GM18526 (cell line): ENCODE data around the gene PHKA1.

ENCODE experiments used
- POLR2A ChIP-seq: IDR thresholded peaks from 3 replicates; pipeline ENCODE4 v1.6.1; 2011; ENCODE audit not compliant: insufficient read length; ENCODE audit errors: extremely low read depth

PHKA1 gene

GRCh38 chrX:72676465-72676864, 37.6 kb downstream of the PHKA1 start:
- TF ChIP-seq POLR2A = no peak

DNA sequence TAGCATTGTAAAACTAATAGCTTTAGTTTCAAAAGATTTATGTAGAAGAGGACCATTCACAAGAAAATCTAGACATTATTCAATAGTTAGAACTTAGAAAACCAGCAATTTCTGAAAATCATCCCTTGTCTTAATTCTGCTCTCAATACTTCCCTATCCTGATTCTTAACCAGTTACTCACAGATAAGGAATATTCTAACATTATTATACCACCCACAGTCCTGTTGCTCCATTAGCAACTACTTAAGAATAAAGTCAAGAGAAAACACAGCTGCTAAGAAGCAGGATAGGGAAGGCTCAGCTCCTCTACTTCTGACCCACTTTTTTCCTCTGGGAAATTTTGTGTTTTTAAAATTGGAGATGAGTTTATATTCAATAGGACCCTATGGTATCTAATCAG, 47.7 kb downstream of the PHKA1 start:
- TF ChIP-seq POLR2A = no peak

- TF ChIP-seq POLR2A = no peak
Measured at GRCh38 chrX:72663737-72664136, 50.4 kb downstream of the PHKA1 start.

DNA sequence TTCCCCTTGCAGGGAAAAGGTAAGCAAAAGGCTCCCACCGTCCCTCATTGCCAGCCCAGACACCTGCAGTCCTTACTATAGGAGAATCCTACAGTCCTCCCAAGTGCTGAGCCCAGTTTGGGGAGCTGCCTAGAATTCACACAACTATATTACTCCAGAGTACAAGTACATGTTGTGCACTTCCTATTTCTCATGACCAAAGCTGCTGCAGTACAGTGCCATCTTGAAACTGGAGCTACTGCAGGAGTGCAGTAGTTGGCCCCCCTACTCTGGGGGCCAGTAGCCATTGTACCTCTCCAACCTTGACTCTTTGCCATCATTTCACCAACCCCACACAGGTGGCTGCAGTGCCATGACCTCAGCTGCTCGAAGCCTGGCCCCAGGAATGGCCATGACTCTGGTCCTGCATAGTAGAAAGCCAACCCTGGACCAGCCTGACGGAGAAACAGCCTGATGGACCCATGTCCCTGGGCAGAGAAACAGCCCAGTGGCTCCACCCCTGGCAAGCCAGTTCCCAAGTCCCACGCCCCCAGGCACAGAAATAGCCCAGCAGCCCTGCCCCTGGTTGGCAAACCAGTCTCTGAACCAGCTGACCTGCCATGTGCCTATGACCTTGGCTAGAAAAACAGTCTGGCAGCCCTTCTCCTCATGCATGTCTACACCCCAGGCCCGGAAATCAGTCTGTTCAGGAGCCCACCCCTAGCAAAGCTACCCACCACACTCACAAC, 51.9 kb downstream of the PHKA1 start:
- no peak for TF ChIP-seq POLR2A

DNA sequence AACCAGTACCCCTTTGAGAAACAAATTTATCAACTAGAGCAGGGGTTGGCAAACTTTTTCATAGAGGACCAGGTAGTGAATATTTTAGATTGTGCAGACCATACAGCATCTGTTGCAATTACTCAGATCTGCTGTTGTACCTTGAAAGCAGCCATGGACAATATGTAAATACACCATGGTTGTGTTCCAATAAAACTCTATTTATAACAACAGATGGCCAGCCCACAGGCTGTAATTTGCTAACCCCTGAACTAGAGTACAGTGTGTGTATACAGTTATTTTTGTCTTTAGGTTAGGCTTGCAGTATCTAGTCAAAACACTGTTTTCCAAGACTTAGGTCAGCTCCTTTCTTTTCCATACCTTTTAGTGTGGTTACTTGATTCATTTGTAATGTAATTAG, 54.4 kb downstream of the PHKA1 start:
- no peak for TF ChIP-seq POLR2A

GRCh38 chrX:72652082-72652481, 62.0 kb downstream of the PHKA1 start:
- TF ChIP-seq POLR2A = no peak

- TF ChIP-seq POLR2A = no peak
Measured at GRCh38 chrX:72644946-72645345, 69.2 kb downstream of the PHKA1 start.

- TF ChIP-seq POLR2A = no peak
Measured at GRCh38 chrX:72641611-72642010, 72.5 kb downstream of the PHKA1 start.

DNA sequence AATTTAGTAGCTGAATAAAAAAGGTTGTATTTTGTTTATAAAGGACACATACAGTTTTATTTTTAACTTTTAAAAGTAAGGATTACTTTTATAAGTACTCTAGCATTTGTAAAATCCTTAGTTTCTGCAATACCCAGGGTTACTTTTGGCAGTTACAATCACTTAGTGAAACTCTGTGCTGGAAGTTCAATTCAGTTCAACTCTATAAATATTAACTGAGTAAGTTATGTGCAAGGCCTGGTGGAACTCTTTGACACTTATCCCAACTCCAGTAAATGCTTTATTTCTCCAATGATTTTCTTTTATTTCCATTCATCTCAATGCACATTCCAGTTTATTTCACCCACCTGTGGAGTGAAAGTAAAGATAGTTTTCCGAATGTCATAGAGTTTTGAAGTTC, 78.2 kb downstream of the PHKA1 start:
- no peak for TF ChIP-seq POLR2A

GRCh38 chrX:72634331-72634730, 79.8 kb downstream of the PHKA1 start:
- TF ChIP-seq POLR2A = no peak

DNA sequence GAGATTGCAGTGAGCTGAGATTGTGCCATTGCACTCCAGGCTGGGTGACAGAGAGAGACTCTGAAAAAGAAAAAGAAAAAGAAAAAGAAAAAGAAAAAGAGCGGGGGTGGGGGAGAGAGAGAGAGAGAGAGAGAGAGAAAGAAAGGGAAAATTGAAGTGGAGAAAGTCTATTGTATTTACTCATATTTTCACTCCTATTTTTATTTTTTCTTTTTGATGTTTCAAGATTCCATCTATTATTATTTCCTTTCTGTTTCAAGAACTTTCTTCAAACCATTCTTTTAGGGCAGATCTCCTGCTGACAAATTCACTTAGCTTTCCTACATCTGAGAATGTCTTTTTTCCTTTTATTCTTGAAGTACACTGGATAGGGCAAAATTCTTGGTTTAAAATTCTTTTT, 83.9 kb downstream of the PHKA1 start:
- TF ChIP-seq POLR2A = no peak

- no peak for TF ChIP-seq POLR2A
Measured at GRCh38 chrX:72624194-72624593, 89.9 kb downstream of the PHKA1 start.

DNA sequence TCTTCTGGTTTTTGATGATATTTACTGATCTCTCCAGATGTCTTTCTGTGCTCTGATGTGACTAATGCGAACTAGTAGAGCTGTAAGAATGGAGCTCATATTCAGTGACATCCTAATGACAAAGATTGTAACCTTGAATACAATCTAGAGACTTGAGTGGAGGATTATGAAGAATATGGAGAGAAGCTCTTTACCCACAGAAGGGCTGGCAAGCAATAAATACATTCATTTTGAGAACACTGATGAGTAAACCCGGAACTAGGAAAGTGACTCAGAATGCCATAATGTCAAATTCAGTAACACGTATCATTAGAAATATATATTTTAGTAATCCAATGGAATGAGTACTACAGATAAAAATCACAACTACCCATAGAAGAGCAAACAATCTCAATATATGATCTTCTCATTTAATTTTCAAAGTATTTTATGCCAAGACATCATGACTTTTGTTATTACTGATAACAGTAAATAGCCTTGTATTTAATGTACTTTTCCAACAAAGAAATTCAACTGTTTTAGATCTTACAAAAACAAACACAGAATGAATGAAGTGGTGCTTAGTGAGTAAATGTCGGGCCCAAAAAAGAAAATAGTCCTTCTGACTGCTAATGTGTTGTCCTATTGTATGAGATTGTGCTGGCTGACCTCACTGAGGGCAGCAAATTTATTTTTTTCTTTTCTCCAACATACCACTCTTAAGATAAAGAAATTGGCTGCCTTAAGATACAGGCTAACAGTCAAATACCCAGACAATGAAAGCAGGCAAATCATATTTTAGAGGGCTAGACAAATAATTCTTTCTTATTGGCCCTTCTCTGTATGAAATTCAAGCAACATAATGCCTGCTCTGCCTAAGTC, 92.3 kb downstream of the PHKA1 start:
- no peak for TF ChIP-seq POLR2A

DNA sequence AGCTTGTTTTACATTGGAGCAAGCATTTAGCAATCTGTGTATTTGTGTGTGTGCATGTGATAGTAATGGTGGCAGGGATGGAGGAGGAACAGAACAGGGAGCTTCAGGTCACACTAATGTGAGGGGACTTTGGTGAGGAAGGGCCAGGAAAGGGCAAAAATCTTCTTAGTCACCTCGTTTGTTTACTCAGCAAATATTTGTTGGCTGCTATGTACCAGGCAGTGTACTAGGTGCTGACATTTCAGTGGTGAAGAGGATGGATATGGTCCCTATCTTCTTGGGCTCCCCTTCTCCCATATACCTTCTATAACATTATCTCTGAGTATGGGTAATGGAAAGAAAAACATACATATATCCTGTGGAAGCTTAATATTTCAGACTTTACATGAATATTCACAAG, 92.9 kb downstream of the PHKA1 start:
- TF ChIP-seq POLR2A = no peak

DNA sequence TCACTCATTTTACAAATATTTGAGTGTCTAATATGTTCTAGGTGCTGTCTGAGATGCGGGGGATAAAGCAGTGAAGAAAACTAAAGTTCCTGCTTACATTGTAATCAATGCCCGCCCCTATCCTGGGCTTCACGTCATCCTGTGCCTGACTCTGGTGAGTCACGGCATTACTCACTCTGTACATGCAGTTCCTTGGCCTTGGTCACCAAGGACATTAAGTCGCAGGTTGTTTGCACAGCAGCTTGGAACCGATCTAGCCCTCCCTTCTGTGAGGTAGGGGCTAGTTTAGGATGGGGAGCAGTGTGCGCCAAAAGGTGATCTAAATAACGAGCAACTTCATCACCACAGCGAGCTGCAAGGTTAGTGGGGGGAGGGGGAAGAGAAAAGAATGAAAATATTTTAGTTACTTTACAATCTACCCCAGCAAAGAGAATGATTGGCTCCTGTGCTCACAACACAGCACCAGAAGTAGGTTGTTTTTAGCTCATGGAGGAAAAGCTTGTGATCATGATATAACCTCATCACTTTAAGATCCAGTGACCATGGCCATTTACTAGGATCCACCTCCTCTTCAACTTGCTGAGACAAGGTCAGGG, 93.5 kb downstream of the PHKA1 start:
- TF ChIP-seq POLR2A = no peak

DNA sequence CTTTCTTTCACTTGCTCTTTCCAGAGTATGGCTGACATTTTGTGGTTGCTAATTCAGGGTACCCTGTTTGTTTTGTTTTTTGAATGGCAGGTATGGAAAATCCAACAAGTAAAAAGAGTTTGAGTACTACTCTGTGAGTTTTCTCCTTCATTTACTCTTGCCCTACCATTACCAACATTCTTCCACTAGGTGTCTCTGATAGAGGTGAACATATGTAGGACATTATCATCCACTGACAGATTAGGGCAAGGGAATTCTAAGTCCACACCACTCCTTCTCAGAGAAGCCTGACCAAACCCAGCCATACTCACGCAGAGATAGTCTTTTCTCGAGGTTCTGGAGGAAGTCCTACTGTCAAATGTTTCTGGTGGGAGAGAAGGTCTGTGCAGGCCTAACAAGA, 104.8 kb downstream of the PHKA1 start:
- TF ChIP-seq POLR2A = no peak
